GM13976 (cell line): ENCODE data around the gene RPS27L.

ENCODE experiments used
- DNase-seq: peaks from one replicate; pipeline ENCODE4 v3.0.0; 2012; ENCODE audit warnings: low spot score
- in situ Hi-C: fragments of 300-500 bp; cut with MboI; formaldehyde crosslinking; loops from one replicate; pipeline ENCODE4 v1.12.0; 2022; ENCODE audit warnings: low sequenced_read_pairs, mixed read lengths, inconsistent platforms; ENCODE audit not compliant: unreplicated experiment
- TF ChIP-seq, protein P1 (sequence below): IDR thresholded peaks from 2 replicates; pipeline ENCODE4 v1.5.1; 2012; ENCODE audit warnings: borderline replicate concordance, mild to moderate bottlenecking; ENCODE audit not compliant: insufficient read depth; ENCODE audit errors: extremely low read depth, missing control alignments, control extremely low read depth

RPS27L gene

DNA sequence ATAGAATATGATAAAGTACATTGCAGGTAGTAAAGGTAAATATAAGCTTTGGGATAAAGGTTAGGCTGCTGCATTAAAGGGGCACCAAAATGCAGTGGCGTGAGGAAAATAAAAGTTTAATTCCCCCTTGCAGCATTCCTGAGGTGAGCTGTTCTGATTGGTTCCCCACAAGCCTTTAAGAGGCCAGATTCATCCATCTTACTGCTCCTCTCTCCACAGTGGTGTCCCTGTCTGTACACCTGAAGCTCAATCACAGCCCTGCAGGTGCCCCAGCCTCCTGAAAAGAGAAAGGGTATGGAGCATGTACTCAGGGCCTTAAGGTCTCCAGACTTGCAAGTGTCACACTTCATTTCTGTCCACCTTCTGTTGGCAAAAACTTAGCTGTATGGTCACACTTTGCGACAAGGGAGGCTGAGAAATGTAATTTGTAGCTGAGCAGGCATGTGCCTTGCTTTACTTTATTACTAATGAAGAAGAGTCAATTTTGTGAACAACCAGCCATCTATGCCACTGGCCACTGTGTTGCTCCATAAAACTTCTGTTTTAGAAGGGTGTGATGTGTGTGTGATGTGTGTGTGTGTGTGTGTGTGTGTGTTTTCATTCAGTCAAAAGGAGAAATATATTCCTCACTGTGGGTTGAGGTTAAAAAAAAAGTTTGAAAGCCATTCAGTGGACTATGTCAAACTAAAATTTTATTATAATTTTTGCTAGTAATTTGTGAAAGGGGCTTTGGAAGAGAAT, 22.9 kb downstream of the RPS27L start:
- TF ChIP-seq, protein P1, sequence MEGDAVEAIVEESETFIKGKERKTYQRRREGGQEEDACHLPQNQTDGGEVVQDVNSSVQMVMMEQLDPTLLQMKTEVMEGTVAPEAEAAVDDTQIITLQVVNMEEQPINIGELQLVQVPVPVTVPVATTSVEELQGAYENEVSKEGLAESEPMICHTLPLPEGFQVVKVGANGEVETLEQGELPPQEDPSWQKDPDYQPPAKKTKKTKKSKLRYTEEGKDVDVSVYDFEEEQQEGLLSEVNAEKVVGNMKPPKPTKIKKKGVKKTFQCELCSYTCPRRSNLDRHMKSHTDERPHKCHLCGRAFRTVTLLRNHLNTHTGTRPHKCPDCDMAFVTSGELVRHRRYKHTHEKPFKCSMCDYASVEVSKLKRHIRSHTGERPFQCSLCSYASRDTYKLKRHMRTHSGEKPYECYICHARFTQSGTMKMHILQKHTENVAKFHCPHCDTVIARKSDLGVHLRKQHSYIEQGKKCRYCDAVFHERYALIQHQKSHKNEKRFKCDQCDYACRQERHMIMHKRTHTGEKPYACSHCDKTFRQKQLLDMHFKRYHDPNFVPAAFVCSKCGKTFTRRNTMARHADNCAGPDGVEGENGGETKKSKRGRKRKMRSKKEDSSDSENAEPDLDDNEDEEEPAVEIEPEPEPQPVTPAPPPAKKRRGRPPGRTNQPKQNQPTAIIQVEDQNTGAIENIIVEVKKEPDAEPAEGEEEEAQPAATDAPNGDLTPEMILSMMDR = no peak
- no peak for DNase-seq
- in situ Hi-C loops = no loop called here

GRCh38 chr15:63133786-63134185, 23.5 kb downstream of the RPS27L start:
- TF ChIP-seq, protein P1 = no peak
- in situ Hi-C loops = no loop called here
- DNase-seq = no peak

- no peak for DNase-seq
- TF ChIP-seq, protein P1 = no peak
- in situ Hi-C loops = no loop called here
These were observed 30.6 kb downstream of the RPS27L start for GRCh38 chr15:63126726-63127125.

- TF ChIP-seq, protein P1 = no peak
- DNase-seq = no peak
- in situ Hi-C loops = no loop called here
These were observed 32.8 kb downstream of the RPS27L start for GRCh38 chr15:63124506-63124905.

DNA sequence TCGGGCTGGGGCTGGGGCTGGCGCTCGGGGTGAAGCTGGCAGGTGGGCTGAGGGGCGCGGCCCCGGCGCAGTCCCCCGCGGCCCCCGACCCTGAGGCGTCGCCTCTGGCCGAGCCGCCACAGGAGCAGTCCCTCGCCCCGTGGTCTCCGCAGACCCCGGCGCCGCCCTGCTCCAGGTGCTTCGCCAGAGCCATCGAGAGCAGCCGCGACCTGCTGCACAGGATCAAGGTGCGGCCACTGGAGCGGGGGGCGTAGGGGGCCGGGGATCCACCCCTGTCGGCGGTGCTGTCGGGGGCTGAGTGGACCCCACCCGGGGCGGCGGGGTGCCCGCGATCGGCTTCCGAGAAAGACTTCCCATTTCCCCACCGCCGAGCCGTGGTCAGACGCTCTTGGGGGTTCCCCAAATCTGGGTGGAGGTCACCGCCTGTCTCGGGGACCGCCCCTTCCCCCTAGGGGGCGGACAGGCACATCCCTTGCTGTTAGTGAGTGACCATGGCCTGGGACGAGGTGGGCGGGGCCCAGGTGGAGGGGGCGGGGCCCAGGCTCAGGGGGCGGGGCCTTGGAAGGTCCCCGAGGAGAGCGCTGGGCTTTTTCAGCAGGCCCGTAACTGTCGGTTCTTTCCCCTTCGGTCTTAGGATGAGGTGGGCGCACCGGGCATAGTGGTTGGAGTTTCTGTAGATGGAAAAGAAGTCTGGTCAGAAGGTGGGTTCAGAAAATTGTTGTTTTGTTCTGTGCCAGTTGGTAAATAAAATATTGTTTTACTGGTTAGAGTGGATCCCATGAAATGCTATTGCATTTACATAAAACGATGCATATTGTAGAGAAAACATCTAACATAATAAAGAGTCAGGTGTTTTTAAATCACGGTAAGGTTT, 35.0 kb downstream of the RPS27L start:
- peak; percentile 97 for DNase-seq
- in situ Hi-C loops = no loop called here
- TF ChIP-seq, protein P1 = peak; percentile 25

DNA sequence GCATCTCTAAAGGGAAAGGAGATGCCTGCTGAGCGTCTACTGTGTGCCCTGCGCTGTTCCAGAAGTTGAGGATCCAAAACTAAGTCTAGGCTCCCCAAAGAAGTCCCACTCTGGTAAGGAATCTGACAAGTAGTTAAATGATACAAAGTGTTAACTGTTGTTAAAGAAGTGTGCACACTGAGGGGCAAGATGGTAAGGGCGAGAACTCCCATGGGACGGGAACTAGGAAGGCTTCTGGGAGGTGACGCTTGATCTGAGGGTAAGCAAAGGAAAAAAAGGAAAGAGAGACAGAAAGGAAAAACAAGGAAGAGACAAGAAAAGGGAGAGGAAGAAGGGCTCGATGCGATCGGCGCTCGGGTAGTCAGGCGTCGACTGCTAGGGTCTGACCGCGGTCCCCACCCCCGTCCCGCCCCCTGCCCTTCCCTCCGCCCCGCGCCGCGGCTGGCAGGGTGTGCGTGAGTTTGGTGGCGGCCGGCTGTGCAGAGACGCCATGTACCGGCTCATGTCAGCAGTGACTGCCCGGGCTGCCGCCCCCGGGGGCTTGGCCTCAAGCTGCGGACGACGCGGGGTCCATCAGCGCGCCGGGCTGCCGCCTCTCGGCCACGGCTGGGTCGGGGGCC, 35.8 kb downstream of the RPS27L start, which contains the start of gene LACTB:
Gene LACTB (plus strand): TSS at position 480 of the 620 bp plus-strand sequence. CDS start 11 bp downstream, at position 491.
- in situ Hi-C loops = no loop called here
- peak; percentile 89 for DNase-seq

More for the DNA sequence above, 35.8 kb downstream of the RPS27L start, which contains the start of gene LACTB:
- TF ChIP-seq, protein P1 = no peak
